ENCODE measurements around the gene TRIP13.
"Not testable (repeated sequence)": the region's sequence is repeated elsewhere in the genome, so short reads cannot be mapped to it uniquely, and the experiment has no call there.

The TRIP13 gene
- 2.0 to 3.1 reads per million in 2 donors for total RNA-seq

GRCh38 chr5:892394-893136 is at the start of gene TRIP13, which contains the start of gene BRD9:
Gene TRIP13, plus strand, starts transcription at chr5:892884. Its CDS starts 115 bp downstream, at chr5:892999.
Gene BRD9, minus strand, starts transcription at chr5:892801. Its CDS starts 144 bp downstream, at chr5:892657.
- DNase-seq: peak; percentile 79

GRCh38 chr5:843371-843770 is 49.3 kb upstream of the TRIP13 start:
- not testable (repeated sequence) for DNase-seq

DNA sequence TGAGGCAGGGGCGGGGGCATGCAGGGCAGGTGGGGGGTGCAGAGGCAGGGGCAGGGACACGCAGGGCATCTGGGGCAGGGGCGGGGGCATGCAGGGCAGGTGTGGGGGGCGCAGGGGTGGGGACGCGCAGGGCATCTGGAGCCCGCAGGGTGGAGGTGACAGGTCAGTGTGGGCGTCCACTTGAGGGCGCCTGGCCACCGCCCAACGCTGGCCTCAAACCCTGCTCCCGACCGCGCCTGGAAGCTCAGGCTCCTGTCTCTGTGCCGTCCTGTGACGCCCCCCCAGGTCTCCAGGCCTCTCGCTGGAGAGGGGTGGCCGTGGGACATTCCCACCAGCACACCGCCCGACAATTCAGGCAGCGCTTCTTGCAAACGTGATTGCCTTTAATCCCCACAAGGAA is 48.8 kb upstream of the TRIP13 start:
- DNase-seq: not testable (repeated sequence)

DNA sequence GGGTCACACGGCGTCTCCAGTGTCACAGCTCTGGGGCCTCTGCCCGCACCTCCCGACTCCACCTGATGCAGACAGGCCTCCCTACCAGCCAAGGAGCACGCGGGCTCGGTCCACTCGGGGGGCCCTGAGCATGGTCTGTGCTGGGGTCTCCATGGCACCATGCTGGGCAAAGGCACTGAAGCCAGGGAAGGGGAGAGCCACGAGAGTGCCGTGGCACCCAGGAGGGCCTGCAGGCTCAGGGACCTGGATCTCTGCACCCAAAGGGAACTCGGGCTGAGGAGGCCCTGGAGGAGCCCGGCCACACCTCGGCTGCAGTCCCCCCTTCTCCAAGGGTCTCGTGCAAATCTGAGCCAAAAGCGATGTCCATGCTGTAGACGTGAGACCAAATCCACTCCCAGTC is 48.3 kb upstream of the TRIP13 start:
- DNase-seq: not testable (repeated sequence)

DNA sequence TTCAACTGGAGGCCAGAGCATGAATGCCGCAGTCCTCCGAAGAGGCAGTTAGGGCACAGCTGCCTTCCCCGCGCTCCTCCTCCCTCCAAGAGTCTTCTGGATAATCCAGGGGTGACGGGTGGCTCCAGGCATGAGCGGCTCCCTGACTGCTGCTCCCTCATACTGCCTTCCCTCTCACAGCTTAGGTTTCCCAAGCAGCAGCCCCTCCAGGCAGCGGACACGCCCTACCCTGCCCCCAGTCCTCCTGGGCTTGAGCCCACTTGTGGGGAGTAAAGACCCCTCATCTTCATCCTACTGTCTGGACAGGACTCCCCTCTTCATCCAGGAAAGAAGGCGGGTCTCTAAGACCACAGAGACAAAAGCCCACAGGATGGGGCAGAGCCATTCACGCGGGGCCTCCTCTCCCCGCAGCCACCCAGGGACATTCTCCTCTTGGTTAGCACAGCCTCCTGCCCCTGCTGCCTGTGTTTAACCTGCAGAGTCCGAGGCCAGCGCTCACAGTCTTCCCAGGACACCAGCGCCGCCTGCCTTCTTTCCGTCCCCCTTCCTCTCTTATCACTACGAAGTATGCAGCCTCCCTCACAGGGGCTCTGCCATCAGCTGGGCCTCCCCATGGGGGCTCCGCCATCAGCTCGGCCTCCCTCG is 47.5 kb upstream of the TRIP13 start:
- DNase-seq: not testable (repeated sequence)

DNA sequence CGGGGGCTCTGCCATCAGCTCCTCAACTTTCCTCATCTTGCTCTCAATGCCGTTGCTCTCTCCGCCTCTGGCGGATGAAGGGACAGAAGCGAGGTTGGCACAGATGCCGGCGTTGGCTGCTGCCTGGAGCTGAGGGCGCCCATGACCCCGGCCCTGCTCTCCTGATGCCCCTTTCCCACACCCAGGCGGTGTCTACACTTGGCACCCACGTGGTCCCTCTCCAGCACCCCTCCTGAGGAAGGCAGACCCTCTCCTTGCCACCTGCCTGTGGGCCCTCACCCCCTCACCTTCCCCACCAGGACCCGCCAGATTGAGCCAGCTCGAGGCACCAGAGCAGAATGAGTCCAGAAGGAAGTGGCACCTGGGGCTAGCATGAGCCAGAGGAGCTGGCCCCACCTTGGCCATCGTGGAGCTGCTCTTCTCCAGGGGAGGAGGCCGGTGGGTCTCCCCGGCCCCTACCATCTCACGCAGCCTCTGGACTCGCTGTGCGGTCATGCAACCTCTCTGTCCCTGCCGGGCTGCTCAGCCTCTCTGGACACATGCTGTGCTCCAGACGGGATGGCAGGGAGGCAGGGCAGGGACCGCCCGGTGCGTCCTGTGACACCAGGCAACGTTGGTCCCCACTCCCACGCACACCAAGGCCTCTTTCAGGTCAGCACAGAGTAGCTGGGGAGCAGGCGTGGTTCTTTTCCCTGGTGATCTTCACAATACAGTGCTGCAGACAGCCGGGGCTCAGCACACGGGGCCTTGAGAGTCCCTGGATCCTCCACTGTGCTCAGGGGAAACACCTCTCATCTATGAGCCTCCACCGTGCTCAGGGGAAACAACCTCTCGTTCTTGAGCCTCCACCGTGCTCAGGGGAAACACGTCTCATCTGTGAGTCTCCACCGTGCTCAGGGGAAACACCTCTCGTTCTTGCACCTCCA is 46.7 kb upstream of the TRIP13 start:
- DNase-seq: not testable (repeated sequence)

DNA sequence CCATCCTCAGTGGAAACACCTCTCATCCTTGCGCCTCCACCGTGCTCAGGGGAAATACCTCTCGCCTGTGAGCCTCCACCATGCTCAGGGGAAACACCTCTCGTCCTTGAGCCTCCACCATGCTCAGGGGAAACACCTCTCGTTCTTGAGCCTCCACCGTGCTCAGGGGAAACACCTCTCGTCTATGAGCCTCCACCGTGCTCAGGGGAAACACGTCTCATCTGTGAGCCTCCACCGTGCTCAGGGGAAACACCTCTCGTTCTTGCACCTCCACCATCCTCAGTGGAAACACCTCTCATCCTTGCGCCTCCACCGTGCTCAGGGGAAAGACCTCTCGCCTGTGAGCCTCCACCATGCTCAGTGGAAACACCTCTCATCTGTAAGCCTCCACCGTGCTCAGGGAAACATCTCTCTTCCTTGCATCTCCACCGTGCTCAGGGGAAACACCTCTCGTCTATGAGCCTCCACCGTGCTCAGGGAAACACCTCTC is 46.0 kb upstream of the TRIP13 start:
- DNase-seq: not testable (repeated sequence)

- DNase-seq: not testable (repeated sequence)
These were observed 45.5 kb upstream of the TRIP13 start for GRCh38 chr5:847212-847611.

GRCh38 chr5:847736-848135 is 44.9 kb upstream of the TRIP13 start:
- not testable (repeated sequence) for DNase-seq

DNA sequence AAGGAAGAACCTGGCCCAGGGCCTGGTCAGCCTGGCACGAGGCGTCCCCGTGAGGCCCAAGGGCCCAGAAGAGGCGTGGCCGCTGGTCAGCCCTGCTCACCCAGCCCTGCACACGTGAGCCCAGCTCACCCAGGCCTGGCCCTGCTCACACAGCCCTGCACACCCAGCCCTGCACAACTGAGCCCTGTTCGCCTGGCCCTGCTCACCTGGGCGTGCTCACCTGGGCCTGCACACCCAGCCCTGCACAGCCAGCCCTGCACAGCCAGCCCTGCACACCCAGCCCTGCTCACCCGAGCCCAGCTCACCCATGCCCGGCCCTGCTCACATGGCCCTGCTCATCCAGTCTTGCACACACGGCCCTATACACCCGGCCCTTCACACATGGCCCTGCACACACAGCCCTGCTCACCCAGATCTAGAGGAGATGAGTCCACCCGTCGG is 44.0 kb upstream of the TRIP13 start:
- no peak for DNase-seq

- DNase-seq: no peak
These were observed 42.9 kb upstream of the TRIP13 start for GRCh38 chr5:849651-850301.

DNA sequence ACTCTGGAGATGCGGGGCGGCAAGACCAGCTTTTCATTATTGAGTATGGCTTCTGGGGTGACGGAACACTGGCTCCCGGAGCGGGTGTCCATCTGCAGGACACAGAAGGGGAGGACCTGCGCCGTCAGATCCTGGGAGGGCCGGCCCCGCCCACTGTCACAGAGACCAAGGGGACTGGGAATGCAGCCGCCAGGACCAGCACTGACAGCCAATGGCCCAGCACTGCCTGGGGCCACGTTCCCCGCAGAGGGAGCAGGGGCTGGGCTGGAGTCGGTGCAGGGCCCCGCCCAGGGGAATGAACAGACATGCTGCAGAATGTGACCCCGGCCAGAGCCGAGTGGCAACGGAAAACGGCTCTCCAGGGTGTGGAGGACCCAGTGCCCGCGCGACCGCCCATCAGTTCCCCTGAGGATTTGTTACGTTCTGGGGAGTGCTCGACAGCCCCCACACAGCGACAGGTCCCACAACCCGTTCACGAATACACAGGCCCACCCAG is 42.1 kb upstream of the TRIP13 start, which contains the start of gene ZDHHC11:
TSS of gene ZDHHC11 (minus strand) at position 476 of the 496 bp plus-strand sequence. CDS start at position 92, 384 bp downstream.
- no peak for DNase-seq

DNA sequence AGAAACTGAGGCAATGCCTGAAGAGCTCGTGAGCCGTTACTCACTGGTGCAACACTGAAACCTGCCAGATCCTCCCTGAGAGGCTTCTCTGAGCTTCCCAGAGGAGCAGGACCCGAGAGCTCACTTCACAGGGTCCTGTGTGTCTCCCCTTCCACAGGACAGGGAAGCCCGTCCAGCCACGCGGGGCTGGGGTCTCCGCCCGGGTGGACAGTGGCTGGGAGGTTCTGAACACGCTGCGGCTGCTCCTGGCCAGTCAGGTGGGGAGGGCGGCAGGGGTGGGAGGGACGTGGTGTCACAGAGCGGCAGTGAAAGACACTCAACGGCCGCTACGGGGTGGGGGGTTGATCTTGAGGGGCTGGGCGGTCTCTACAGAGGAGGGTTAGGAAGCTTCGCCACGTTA is 41.6 kb upstream of the TRIP13 start:
- DNase-seq: no peak

- no peak for DNase-seq
These were observed 41.1 kb upstream of the TRIP13 start for GRCh38 chr5:851553-851952.

GRCh38 chr5:852018-852417 is 40.7 kb upstream of the TRIP13 start:
- DNase-seq: no peak

GRCh38 chr5:852431-853401 is 40.0 kb upstream of the TRIP13 start:
- no peak for DNase-seq

- not testable (repeated sequence) for DNase-seq
These were observed 39.1 kb upstream of the TRIP13 start for GRCh38 chr5:853416-854090.

- DNase-seq: no peak
These were observed 38.5 kb upstream of the TRIP13 start for GRCh38 chr5:854217-854616.

DNA sequence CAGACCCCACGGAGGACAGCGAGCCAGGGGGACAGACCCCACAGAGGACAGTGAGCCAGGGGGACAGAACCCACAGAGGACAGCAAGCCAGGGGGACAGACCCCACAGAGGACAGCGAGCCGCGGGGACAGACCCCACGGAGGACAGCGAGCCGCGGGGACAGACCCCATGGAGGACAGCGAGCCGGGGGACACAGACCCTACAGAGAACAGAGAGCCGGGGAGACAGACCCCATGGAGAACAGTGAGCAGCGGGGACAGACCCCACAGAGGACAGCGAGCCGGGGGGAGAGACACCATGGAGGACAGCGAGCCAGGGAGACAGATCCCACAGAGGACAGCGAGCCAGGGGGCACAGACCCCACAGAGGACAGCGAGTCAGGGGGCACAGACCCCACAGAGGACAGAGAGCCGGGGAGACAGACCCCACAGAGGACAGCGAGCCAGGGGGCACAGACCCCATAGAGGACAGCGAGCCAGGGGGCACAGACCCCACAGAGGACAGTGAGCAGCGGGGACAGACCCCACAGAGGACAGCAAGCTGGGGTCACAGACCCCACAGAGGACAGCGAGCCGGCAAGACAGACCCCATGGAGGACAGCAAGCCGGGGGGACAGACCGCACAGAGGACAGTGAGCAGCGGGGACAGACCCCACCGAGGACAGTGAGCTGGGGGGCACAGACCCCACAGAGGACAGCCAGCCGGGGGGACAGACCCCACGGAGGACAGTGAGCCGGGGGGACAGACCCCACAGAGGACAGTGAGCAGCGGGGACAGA is 37.5 kb upstream of the TRIP13 start:
- no peak for DNase-seq
